Limb (tissue), 2 donors: Measurements from ENCODE around the gene HORMAD2.
"Not testable (repeated sequence)": the region's sequence is repeated elsewhere in the genome, so short reads cannot be mapped to it uniquely, and the experiment has no call there.

Experiments
- DNase-seq, 2 donors: peaks; one replicate each; pipeline ENCODE4 v3.0.0-alpha.2; 2016; ENCODE audit errors: extremely low spot score in 2 of 2

The HORMAD2 gene

DNA sequence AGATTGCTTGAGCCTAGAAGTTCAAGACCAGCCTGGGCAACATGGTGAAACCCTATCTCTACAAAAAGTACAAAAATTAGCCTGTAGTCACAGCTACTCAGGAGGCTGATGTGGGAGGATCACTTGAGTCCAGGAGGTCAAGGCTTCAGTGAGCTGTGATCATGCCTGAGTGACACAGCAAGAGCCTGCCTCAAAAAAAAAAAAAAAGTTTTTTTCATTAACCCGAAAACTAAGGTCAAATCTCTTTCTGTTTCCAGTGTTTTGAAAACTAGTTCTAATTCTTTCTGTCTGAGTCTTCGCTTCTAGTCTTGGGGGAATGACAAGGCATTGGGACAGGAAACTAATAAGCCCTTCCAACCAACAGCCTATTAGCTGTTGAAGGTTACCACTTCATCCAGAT, 108.6 kb downstream of the HORMAD2 start:
- DNase-seq: no peak

DNA sequence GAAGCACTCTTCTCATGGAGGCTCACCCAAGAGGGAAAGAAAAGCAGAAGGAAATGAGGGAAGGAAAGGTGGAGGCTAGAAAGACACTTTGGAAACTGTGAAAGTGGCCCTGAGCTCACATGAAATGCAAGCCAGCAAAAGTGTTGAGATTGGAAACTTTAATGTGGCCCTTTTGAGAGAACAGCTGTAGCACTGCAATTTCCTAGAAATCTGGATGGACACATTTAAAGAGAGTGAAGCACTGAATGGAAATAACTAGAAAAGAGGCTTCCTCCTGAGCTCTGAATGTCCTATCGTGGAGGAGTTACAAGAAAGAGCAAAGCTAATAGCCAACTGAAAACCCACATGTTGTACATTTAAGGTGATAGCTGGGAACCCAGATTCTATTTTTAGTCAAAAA, 110.3 kb downstream of the HORMAD2 start:
- DNase-seq: no peak

DNA sequence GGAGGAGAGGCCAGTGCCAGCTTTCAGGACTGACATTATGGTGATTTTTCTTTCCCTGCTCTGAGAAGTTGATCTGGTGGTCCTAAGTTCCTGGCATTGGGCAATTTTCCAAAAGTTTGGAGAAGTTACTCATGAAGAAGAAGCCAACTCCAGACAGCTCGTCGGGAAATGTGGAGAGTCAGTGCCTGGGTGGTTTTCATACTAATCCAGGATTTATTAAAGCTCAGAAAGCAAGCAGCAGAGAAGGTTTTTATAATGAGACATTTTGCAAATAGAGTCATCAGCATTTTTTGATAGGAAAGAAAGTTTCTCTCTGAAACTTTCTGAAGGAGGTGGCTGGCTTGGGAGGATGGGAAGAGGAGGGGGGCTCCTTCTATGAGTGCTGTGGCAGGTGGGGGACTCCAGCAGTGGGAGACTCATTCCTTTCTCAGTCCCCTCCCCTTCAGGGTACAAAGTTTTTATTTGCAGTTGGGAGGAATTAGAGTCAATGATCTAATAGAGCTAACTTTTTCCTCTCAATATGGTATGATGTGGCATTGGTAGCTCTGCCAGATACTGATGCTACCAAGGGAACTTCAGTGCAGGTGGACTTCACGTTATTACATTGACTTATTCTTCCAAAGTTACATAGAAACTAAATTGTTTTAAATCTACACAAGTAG, 110.9 kb downstream of the HORMAD2 start:
- no peak for DNase-seq

DNA sequence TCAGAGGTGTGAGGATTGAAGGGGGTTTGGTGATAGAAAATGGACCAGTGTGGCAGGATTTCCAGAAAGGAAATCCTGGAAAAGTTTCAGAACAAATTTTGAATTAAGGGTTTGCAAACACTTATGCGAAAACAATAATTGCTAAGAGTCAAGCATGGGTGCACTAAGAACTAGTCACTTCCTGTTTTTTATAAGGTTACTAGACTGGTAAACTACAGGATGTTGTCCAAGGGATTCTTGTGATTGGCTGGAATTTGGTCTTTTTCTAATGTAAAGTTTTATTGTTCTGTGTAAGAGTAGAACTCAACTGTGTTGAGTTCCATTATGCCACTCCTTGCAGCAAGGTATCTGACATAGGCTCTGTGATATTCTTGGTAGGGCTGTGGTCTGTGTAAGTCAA, 112.2 kb downstream of the HORMAD2 start:
- no peak for DNase-seq

DNA sequence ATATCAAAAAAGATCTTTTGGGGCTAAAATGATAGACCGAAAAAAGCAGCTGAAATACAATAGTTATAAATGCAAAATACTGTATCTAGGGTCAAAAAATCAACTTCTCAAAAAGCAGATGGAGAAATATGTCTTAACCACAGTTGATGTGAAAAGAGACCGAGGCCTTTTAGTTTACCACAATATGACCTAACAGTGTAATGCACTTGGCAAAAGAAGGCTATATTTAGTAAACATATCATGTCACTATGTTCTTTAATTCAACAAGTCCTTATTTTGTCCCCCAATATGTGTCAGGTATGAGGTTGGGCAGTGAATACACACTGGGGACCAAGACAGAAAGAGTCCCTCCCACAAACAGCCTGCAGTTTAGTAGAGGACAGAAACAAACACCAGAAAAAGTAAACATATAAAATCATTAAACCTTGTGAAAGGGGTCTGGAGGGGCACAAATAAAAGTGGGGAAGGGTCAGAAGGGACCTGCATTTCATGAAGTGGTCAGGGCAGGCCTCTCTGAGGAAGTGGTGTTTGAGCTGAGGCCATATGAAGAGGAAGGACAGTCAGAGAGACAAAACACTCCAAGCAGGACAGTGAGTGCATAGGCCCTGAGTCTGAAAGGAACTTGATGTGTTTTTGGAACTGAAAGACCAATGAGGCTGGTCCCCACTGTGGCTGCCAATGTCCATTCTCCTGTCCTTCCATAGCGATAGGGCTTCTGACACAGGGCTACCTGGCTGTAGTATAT, 112.9 kb downstream of the HORMAD2 start:
- DNase-seq: no peak

DNA sequence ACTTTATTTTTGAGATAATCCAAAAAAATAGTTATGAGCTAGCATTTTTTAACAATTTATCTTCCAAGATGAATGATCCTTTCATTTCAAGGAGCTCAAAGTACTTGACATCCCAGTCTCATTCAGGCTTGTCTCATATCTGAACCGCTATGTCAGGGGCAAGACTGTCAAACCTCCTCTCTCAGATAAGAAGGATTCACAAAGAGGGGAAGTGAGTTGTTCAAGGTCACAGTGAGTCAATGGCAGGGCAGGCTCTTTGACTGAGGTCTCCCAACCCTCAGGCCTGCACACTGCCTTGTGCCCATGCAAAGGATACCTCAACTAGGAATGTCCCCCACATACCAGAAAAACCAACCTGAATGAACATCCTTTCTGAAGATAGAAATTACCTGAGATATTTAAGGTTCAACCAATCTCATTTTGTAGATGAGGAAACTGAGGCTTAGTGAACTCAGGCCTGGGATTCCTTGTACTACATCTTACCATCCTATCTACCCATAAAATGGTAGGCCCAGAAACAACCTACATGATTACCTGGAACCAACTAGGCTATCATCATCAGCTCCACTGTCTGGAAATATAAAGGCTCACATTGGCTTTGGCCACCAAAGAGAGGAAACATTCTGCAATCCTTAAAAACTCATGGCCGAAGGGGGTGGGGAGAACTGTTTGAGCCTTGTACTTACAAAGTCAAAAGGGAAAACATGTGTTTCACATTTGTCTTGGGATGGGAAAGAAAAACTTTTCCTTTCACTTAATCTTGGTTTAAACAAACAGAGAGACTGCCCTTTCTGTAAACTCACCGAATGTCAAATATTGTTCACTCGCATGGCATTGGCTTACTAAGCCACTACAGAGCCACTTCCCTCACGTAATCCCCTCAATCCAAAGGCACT, 115.2 kb downstream of the HORMAD2 start:
- peak in 1 of 2 donors; percentile 77 for DNase-seq

DNA sequence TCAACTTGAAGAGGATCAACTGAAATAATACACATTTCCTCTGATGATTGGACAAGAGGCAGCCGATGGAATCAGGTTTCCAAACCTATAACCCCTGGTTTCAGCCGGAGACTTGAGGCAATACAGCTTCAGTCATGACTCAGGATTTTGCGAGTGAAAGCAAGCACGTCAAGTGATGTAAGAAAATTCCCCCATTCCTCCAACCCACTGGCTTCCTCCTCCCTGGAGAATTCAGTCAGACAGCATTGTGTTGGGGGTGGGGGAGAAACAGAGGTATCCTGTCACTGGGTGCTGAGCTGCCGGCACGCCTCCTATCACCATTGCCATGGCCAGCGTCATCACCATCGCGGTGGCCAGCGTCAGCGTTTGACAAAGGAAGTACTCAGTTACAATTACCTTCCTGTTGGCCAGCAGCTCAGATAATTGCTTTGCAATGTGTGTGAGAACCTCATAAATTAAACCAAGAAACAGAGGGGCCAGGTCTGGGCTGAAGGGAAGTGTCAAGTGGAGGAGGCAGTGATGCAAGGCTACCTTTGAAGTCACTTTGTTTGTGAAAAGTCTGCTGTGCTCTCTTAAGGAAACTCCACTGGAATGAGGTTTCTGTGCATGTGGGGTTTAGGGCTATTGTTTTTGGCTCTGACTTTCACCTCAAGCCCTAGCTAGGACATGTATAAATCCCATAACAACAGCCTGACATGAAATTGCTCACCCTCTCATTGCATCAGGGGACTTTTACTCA, 116.0 kb downstream of the HORMAD2 start:
- peak; percentile 81 to 83 for DNase-seq

DNA sequence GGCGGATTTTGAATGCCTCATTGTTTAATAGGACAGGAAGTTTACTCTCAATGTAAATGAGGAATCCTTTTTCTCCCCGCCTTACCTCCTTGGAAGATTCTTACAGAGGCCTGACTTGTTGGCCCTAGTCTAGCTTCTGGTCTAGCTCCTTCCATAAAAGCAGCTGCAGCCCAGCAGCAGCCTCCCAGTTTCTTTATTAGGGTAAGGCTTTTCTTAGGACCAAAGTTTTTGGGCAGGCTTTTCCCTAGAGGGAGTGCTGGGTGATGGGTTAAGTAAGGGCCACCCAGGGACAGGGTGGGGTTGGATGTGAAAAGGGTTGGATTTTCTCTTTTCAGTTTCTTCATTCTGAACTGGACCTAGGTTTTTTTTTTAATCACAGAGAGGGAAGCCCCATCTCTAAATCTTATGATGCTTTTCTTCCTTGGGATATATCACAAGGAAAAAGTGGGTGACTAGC, 116.6 kb downstream of the HORMAD2 start:
- peak in 1 of 2 donors; percentile 59 for DNase-seq

DNA sequence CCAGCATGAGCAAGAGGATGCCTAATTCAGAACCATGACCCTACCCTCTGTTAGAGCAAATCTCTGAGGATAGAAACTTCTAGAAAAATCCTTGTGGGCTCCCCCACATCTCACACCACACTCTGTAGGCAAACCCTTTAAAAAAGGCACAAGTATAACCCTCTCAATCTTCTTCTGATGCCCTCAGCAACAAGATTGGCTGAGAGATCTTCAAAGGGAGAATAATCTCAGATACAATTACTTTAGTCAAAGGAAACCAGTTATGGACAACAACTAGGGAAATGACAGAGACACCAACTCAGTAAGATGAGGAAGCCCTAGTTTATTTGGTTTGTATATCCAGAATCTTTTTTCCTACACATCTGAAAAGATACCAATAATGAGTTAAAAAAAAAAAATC, 117.1 kb downstream of the HORMAD2 start:
- no peak for DNase-seq

DNA sequence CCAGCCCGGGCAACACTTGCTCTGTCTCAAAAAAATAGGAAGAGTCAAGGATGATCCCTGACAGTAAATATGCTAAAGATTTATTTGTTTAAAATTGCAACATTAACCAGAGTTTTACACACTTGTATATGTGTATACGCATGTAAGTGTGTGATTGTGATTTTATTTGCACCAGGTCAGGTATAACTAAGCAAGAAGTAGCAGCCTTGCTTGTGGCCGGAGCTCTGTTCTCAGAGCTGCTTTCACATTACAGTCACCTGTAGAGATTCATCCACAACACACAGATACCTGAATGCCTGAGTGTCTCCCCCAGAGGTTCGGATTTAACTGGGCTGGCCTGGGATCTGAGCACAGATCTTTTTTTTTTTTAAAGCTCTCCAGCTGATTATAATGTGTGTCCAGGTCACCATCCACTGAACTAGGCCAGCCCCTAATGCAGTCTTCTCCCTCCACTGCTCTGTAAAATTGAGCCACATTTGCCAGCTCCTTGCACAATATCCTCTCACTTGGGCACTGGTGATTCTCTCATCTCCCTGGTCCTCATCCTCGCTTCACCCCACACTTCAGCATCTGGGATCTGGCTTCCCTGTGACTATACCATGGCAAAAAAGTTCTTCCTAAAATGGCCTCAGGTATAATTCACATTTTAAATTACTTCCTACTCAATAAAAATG, 118.0 kb downstream of the HORMAD2 start:
- no peak for DNase-seq

DNA sequence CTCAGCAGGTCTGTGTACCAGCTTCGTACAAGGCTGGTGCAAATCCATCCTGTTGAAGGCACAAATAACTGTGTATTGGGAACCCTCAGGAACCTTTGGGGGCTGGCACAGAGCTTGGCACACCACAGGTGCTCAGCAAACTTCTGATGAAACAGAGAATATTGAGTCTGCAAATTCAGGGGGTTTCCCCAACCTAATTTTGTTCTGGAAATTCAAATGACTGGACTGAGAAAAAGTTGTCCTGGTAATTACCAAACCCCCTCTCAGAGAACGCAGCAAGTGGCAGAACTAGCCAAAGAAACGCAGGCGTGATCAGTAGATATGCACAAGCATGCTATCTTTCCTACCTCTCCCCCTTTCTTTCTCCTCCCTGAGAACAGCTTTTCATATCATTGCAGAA, 118.7 kb downstream of the HORMAD2 start:
- no peak for DNase-seq

DNA sequence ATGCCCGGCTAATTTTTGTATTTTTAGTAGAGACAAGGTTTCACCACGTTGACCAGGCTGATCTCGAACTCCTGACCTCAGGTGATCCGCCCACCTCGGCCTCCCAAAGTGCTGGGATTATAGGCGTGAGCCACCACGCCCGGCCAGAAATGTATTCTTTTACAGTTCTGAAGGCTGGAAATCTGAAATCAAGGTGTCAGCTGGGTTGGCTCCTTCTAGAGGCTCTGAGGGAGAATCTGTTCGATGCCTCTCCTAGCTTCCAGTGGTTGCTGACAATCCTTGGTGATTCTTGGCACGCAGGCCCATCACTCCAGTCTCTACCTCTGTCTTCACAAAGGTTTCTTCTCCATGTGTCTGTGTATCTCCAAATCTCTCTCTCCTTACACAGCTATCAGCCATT, 120.6 kb downstream of the HORMAD2 start:
- DNase-seq: not testable (repeated sequence)

DNA sequence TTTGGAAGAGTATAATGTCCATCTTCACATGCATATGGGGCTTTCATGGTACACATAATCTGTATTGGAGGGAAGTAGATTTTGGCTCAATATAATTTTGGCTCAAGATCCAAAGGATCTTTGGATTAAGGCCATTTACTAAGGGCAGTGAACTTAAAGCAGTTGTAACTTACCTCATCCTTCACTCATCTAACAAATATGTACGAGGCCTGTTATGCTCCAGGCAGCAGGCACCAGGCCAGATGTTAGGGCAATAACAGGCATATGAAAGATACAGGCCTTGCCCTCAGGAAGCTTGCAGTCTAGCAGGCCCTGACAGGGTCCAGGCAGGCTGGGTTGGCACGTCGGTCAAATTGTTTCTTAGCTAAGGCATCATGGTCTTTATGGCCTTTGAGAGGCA, 121.7 kb downstream of the HORMAD2 start:
- DNase-seq: no peak

DNA sequence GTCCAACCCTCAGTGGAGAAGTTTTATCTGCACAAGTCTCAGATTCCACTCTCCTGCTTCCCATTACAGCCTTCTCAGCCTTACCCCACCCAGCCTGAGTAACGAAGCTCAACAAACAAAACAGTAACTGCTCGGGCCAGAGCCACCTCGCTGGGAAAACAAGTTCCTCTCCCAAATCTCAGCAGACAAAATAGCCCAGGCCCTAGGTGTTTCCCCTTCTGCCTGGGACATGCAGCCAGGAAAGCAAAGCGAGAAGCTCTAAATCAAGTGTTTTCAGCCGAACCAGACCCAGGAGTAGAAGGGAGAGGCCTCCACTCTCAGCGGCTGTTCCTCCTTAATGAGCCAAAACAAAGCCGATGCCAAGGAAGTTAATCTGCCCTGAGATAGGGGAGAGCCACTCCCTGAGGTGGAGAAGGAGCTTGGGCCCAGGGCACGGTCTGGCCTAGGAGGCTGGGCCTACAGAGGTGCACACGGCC, 122.3 kb downstream of the HORMAD2 start:
- peak in 1 of 2 donors; percentile 42 for DNase-seq

DNA sequence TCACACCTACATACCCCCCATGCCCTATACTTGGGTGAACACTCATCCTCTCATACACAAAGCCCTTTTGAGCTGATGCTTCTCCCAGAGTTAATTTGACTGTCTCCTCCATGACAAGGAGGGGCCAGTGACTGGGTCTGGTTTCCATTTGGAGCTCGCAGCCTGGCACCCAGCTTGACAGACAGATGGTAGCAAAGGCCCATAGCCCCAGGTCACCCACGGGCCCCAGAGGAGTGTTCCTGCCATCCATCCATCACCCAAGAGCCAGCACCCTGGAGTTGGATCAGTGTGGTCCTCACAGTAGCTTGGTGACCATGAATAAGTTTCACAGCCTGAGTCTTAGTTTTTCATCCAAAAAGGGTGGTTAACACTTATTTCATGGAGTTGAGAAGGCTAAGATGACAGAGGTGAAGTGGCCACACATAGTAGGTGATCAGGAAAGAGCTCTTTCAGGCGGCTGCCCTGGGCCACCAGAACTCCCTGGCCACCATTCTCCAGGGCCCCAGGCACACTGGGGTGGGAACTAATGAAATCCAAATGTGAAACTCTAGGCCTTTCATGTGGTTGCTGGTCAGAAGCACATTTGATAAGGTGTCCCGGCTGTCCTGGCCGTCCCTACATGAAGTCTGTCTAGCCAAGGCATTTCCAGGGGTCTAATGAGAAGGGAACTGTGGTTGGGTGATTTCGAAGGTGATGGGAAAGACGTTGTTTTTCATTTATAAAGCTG, 123.9 kb downstream of the HORMAD2 start:
- DNase-seq: no peak

DNA sequence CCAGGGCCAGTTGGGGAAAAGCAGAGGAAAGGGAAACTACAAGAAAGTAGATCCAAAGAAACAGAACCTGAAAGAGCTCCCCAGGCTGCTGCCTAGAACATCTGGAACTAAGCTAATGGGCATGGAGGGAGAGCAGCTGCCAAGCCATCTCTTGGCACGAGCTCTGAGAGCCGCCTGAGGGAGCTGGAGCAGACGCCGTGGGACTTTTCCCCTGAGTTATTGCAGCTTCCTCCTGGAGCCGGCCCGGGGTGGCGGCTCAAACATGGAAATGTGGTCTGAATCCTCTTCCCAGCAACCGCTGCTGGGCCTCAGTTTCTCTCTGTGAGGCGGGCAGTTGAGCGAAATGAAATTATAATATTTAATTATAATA, 124.5 kb downstream of the HORMAD2 start:
- DNase-seq: peak; percentile 64 to 69

DNA sequence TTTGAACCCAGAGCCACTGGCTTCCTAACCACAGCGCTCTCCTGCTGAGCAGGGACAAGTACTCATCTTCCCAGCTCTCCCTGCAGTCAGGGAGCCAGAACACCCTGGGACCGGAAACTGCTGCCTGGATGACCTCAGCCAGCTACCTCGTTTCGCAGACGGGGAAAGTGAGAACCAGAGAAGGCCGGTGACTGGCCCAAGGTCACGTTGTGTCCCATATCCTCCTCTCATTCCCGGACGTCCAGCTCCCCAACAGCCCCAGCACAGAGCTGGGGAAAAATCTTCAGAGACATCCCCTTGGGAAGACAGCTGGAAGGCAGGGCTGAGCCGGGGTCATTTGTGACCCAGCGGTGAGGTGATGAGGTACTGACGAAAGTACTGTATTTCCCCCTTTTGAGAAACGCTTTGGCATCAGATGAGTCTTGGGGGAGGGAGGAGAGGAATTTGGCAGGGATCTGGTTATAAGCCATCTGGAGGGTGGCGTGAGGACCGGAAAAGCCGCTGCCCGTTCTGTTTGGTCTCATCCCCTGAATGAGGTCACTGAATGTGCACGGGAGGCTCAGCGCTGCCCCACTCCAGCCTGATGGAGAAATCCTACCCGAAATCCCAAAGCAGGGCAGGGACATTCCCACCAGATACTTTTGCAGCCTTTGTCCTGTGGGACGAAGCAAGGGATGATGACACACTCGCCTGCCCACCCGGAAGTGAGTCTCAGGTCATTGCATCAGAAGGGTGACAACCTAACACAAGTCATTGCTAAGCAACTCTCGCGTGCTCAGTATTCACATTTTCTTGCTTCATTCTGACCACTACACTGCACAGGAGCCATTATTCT, 125.2 kb downstream of the HORMAD2 start:
- DNase-seq: peak in 1 of 2 donors; percentile 43

DNA sequence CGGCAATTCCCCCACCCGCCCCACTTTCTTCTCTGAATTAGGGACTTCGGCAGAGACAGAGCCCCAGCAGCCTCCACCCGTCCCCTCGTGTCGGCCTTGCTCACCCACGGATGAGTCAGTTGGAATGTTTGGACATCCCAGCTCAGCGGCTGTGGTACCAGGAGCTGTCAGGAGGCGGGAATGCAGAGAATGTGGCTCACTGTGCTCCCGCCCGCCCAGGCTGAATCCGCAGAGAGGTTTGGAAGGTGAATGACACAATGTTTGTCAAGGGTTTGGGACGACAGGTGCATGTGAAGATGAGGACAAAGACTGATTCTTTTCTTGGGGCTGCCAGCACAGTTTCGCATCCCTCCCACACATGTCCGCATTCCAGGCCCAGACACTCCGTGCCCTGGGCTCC, 126.7 kb downstream of the HORMAD2 start:
- DNase-seq: no peak
